ENCODE results near the gene SLMAP. TPM values are rescaled to one million over a fixed set of nuclear protein-coding genes. Genes with fewer than 3 reads are reported as not detected.

SLMAP gene
- total and polyA plus RNA-seq, 2 of the 13 experiments (the other 11 are each of a cell fraction or from before 2014, with no cell fraction given) = 24.0 to 48.3 TPM

DNA sequence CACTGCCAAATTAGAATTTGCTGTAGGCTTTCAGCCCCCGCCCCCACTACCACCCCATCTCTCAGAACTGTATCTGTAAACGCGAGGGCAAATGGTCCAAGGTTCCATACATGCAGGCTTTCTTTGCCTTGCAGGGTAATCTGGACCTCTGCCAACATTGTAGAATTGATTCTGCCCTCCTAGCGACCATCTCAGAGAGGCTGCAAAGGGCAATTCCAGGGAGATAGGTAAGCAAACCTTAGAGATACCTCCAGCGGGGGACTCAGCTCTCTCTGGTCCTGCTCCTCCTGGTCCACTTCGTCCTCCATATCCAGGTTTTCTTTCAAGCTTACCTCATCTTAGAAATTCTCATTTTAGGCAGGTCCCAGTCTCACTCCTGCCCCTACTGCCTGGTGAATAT, 64.4 kb downstream of the SLMAP start (continued):
- TF ChIP-seq ZNF530 (CRISPR knock-in tag; IDR thresholded peaks at IDR 0.05; ENCODE audit: low read depth) (no peak), SUZ12 (IDR thresholded peaks at IDR 0.05; ENCODE audit: low read depth, low read length) (no peak), HNF4A (CRISPR knock-in tag; IDR thresholded peaks at IDR 0.05) (peak; percentile 63), HNRNPUL1 (IDR thresholded peaks at IDR 0.05; ENCODE audit: low read depth, low read length) (no peak), PRMT3 (CRISPR knock-in tag; IDR thresholded peaks at IDR 0.05; ENCODE audit: borderline replicate concordance, low read depth) (no peak), KLF11 (CRISPR knock-in tag; IDR thresholded peaks at IDR 0.05) (no peak), PCBP1 (IDR thresholded peaks at IDR 0.05; ENCODE audit: borderline replicate concordance, low read depth, low read length) (no peak), ZMYM2 (CRISPR knock-in tag; IDR thresholded peaks at IDR 0.05) (peak; percentile 37; the same call in 1 of the 2 replicates), ZNF607 (CRISPR knock-in tag; IDR thresholded peaks at IDR 0.05; ENCODE audit: borderline replicate concordance) (no peak), POGZ (CRISPR knock-in tag; IDR thresholded peaks at IDR 0.05) (peak; percentile 45; the same call in 1 of the 2 replicates), LCORL (IDR thresholded peaks at IDR 0.05) (no peak), LCORL (CRISPR knock-in tag; IDR thresholded peaks at IDR 0.05) (no peak), ZFP1 (CRISPR knock-in tag; IDR thresholded peaks at IDR 0.05) (no peak), ZNF713 (CRISPR knock-in tag; IDR thresholded peaks at IDR 0.05) (no peak), ZNF234 (CRISPR knock-in tag; conservative IDR thresholded peaks at IDR 0.05) (no peak), NONO (IDR thresholded peaks at IDR 0.05) (no peak), NONO (CRISPR knock-in tag; conservative IDR thresholded peaks at IDR 0.05) (no peak), ZNF343 (CRISPR knock-in tag; IDR thresholded peaks at IDR 0.05) (no peak), HDAC2 (CRISPR knock-in tag; IDR thresholded peaks at IDR 0.05) (no peak), STAG1 (CRISPR knock-in tag; IDR thresholded peaks at IDR 0.05) (no peak), ZMYM3 (CRISPR knock-in tag; IDR thresholded peaks at IDR 0.05) (peak; percentile 56; the same call in 1 of the 2 replicates), DNMT3B (CRISPR knock-in tag; conservative IDR thresholded peaks at IDR 0.05) (no peak), ZNF441 (CRISPR knock-in tag; IDR thresholded peaks at IDR 0.05; ENCODE audit: borderline replicate concordance) (no peak), XRCC5 (optimal IDR thresholded peaks at IDR 0.05; ENCODE audit: low read length) (peak; percentile 31), RELA (CRISPR knock-in tag; IDR thresholded peaks at IDR 0.05) (no peak), SOX13 (IDR thresholded peaks at IDR 0.05) (no peak), SOX13 (CRISPR knock-in tag; conservative IDR thresholded peaks at IDR 0.05 in 1 of 2, IDR thresholded peaks at IDR 0.05 in 1 of 2) (no peak), ISX (CRISPR knock-in tag; conservative IDR thresholded peaks at IDR 0.05) (no peak), PCBP2 (optimal IDR thresholded peaks at IDR 0.05; ENCODE audit: low read depth, low read length, poor library complexity, severe bottlenecking) (no peak), ZFP90 (CRISPR knock-in tag; IDR thresholded peaks at IDR 0.05; ENCODE audit: borderline replicate concordance) (0 out of 2 replicates have a peak, but pooled peaks have one; percentile 30), PTBP1 (IDR thresholded peaks at IDR 0.05; ENCODE audit: low read depth, low read length, poor library complexity, severe bottlenecking) (no peak), PHF21A (CRISPR knock-in tag; IDR thresholded peaks at IDR 0.05) (no peak)
- TF ChIP-seq, protein P1, sequence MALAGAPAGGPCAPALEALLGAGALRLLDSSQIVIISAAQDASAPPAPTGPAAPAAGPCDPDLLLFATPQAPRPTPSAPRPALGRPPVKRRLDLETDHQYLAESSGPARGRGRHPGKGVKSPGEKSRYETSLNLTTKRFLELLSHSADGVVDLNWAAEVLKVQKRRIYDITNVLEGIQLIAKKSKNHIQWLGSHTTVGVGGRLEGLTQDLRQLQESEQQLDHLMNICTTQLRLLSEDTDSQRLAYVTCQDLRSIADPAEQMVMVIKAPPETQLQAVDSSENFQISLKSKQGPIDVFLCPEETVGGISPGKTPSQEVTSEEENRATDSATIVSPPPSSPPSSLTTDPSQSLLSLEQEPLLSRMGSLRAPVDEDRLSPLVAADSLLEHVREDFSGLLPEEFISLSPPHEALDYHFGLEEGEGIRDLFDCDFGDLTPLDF (CRISPR knock-in tag; IDR thresholded peaks at IDR 0.05) = no peak
- TF ChIP-seq, protein P2, sequence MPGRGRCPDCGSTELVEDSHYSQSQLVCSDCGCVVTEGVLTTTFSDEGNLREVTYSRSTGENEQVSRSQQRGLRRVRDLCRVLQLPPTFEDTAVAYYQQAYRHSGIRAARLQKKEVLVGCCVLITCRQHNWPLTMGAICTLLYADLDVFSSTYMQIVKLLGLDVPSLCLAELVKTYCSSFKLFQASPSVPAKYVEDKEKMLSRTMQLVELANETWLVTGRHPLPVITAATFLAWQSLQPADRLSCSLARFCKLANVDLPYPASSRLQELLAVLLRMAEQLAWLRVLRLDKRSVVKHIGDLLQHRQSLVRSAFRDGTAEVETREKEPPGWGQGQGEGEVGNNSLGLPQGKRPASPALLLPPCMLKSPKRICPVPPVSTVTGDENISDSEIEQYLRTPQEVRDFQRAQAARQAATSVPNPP (CRISPR knock-in tag; IDR thresholded peaks at IDR 0.05) = no peak
